ENCODE results near the gene EXD3.
"Not testable (repeated sequence)": the region's sequence is repeated elsewhere in the genome, so short reads cannot be mapped to it uniquely, and the experiment has no call there.

The EXD3 gene

GRCh38 chr9:137415451-137415850 is 7.5 kb downstream of the EXD3 start:
- no peak for DNase-seq

DNA sequence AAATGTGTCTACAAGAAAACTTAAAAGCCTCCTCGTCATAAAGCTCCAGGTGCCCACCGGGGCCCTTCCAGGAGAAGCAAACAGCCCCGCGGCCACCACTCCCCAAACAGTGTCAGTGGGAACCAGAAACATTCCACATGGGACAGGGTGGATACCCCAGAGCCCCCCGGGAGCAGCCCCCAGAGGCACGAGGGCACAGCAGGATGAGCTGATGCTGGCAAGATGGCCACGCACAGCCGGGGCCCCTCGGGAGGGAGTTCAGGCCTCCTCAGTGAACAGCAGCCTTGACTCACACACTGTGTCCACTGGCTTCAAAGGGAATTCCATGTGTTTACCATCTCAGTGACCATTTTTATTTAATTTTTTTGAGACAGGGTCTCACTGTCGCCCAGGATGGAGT is 10.5 kb downstream of the EXD3 start:
- DNase-seq: no peak

DNA sequence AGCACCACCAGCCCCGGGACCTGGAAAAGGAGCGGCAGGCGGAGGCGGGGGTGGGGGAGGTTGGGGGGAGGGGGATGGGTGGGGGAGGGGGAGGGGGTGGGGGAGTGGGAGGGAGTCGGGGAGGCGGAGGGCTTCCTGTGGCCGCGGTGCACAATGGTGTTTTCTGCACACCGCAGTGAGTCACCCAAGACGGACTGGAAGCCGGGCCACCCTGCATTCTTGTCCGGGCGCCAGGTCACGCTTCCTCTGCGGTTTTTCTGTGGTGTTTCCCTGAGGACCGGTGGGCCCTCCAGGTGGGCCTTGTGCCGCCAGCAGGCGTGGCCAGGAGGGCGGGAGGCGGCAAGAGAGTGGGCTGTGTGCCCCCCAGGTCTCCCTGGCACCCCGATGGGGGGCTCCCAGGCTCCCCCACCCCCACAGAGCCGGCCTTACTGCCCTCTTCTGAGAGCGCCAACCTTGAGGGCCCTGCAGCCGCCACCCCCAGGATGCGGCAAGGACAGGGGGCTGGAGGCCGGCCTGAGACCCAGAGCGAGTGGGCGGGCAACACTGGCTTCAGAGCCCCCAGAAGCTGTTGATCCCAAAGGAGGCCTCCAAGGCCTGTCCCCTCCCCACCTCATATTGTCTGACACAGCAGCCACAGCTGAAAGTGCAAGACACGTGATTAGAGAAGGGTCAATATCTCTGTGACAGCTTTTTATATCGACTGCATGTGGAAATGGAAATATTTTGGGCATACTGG is 11.1 kb downstream of the EXD3 start:
- peak in 1 of 56 donors; percentile 30 for DNase-seq

DNA sequence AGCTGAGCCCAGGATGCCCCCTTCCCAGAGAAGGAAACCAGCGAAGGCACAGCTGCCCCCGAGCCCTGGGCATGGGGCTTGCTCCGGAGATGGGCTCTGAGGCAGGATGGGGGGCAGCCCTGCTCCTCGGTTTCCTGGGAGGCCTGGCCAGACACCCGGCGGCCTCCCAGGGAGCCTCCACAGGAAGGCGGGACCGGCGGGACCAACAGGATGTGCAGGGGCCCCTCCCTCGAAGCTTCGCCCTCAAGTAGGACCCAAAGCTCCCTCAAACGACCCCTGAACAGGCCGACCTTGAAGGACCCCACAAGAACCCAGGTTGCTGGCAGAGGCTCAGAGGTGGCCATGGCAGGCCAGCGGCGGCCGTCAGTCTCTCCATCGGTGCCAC is 11.7 kb downstream of the EXD3 start:
- DNase-seq: no peak

DNA sequence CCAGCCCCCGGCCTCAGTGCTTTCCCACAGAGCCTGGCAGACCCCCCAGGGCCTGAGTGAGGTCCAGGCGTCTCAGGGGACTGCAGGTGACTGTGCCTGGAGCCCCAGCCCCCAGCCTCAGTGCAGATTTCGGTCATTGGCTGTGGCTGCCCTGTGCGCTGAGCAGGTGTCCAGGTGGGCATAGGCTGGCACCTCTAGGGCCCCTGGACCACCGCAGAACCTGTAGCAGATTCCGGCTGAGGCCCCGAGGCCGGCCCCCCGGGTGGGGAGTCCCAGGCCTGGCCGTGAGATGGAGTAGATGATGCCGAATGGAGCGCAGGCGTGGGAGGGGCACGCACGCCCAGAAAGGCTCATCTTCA is 12.1 kb downstream of the EXD3 start:
- no peak for DNase-seq

DNA sequence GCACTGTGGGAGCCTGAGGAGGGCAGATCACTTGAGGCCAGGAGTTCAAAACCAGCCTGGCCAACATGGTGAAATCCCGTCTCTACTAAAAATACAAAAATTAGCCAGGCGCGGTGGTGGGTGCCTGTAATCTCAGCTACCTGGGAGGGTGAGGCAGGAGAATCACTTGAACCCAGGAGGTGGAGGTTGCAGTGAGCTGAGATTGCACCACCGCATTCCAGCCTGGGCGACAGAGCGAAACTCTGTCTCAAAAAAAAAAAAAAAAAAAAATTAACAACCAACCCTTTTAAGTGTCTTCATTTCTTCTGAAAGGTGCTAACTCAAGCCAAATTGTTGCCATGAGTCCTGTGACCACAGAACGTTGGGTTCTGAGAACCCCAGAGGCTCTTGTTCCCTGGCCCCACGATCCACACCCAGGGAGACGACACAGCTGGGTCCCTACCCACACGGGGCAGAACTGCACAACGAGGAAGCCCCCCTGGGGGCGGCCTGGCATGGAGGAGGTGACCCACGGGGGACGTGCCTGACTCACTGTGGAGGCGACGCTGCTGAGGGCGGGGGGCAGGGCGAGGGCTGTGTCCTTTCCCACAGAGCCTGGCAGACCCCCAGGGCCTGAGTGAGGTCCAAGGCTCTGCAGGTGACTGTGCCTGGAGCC is 12.6 kb downstream of the EXD3 start:
- DNase-seq: not testable (repeated sequence)

DNA sequence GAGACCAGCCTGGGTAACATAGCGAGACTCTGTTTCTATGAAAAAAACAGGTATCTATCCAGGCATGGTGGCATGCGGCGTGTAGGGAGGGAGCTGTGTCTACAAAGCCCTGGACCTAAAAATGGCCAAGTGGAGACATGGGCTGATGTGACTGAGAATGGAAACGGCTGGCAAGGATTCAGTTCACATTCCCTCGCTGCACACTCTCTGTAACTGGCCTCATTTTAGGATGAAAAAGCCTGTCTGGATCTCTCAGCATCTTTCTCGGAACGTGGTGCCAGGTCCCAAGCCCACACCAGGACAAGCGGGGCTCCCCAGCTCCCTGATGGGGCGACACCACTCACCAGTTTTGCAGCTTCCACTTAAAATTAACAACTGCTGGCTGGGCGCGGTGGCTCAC is 13.4 kb downstream of the EXD3 start:
- DNase-seq: no peak

DNA sequence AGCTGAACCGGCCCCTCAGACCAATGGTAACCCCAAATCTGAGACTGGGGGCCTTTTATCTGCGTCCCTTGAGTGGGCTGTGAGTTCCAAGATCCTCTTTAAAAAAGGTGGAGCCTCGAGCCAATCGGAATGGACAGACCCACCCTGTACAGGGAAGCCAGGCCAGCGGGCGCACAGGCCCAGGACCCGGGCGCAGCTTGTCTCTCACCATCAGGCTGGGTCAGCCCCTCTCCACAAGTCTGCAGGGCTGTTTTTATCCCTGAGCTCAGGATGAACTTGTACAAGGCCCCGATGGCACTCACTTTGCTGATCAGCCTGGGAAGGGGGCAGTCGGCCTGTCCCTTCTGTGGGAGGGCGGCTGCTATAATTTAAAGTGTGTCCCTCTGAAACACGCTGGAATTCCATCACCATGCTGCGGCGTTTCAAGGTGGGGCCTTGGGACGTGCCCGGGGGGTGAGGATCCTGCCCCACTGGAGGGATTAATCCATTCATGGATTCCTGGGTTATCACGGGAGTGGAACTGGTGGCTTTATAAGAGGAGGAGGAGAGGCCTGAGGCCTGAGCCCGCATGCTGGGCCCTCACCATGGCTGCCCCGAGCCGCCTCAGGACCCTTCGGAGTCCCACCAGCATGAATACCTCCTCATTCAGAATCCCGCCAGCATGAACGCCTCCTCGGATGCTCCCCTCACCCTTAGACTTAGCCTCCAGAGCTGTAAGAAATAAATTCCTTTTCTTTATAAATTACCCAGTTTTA is 14.1 kb downstream of the EXD3 start:
- no peak for DNase-seq

- DNase-seq: peak in 14 of 56 donors; percentile 11 to 52 (median 22)
Measured at GRCh38 chr9:137407590-137408300, 15.2 kb downstream of the EXD3 start.

- DNase-seq: peak in 39 of 56 donors; percentile 6 to 77 (median 33)
Measured at GRCh38 chr9:137406876-137407589, 15.9 kb downstream of the EXD3 start.

DNA sequence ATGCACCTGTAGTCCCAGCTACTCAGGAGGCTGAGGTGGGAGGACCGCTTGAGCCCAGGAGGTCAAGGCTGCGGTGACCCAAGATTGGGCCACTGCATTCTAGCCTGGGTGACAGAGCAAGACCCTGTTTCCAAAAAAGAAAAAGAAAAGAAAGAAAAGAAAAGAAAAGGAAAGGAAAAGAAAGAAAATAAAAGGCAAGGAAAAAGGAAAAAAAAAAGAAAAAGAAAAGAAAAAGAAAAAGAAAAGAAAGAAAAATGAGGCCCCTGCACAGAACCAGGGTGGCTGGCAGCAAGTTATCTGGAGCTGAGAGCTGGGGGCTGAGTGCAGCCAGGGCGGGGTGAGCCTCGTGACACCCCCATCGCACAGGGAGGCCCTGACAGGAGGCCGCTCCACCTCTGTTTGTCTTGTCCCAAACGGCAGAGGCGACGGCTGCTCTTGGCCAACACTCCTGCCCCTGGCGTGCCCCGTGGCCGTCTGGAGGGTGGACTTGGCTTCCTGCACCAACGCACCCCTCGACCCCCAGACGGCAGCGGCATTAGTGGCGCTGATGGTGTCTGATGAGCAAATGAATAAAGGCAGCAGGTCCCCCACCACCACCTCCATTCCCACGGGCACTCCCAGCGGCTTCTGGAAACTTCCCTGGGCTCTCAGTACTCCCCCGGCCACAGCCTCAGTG is 16.7 kb downstream of the EXD3 start:
- DNase-seq: peak in 1 of 56 donors; percentile 66

GRCh38 chr9:137405677-137406081 is 17.3 kb downstream of the EXD3 start:
- DNase-seq: no peak

GRCh38 chr9:137404961-137405567 is 17.9 kb downstream of the EXD3 start:
- no peak for DNase-seq

DNA sequence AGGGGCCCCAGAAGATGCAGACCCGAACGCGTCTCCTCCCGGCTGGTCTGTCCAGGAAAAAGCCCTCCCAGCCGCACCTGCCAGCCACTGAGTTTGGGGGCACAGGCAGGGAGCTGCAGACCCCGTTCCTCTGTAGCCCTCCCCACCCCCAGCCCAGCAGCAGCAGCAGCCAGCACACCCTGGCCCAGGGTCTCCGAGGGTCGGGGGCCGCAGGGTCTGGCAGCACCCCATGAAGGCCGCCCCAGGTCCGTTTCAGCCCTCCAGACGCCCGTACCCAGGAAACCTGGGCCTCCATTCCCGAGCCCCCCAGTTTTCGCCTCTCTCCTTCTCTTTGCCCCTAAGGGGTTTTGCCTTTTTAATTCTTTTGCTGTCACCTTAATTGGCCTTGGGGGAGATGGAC is 19.7 kb downstream of the EXD3 start:
- DNase-seq: no peak

DNA sequence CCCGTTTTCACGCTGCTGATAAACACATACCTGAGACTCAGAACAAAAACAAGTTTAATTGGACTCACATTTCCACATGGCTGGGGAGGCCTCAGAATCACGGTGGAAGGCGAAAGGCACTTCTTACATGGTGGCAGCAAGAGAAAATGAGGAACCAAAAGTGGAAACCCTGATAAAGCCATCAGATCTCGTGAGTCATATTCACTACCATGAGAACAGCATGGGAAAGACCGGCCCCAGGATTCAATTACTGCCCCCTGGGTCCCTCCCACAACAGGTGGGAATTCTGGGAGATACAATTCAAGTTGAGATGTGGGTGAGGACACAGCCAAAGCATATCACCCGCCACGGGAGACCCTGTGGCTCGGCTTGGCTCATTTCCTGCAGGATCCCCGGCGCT is 20.2 kb downstream of the EXD3 start:
- DNase-seq: no peak

- DNase-seq: no peak
Measured at GRCh38 chr9:137398561-137399468, 24.1 kb downstream of the EXD3 start.

- no peak for DNase-seq
Measured at GRCh38 chr9:137397675-137398423, 25.1 kb downstream of the EXD3 start.

All from nucleus accumbens (tissue), 56 donors.